Naive thymus-derived CD8-positive, alpha-beta T cell (primary cell): ENCODE results near the gene IL36A. TPM values are rescaled to one million over a fixed set of nuclear protein-coding genes. Genes with fewer than 3 reads are reported as not detected.

ENCODE experiments used
- ATAC-seq, 2 donors: fragments of 150-1000 bp; cut with Tn5 transposase in 1 of 2; sonication (Bioruptor Pico), chemical (Tn5 transposase) in 1 of 2; 1 replicate in 1 of 2; 2 replicates in 1 of 2; pipeline ENCODE4 v1.10.0; 2021; ENCODE audit warnings: mild to moderate bottlenecking in 2 of 2, moderate library complexity in 2 of 2
- POLR2A ChIA-PET: fragments of 350-600 bp; sonication (Branson Sonifier 250); formaldehyde crosslinking; loops from one replicate; lab custom pipeline; 2021; ENCODE audit warnings: antibody characterized with exemption; lab: Charles Lee
- DNase-seq, 10 donors: peaks; one replicate each; pipeline versions ENCODE4 v3.0.0 to v3.0.0-alpha.2; 2020 to 2022
- H3K27ac Mint-ChIP-seq, 10 donors: one replicate each; pipeline ENCODE4 v1.8.0; 2020 to 2022; ENCODE audit warnings: mild to moderate bottlenecking in 10 of 10, mixed read lengths in 10 of 10, moderate library complexity in 4 of 10, inconsistent platforms in 1 of 10
- H3K27me3 Mint-ChIP-seq, 5 donors: one replicate each; pipeline ENCODE4 v1.8.0; 2021 to 2022; ENCODE audit warnings: mixed read lengths in 5 of 5
- H3K36me3 Mint-ChIP-seq, 3 donors: one replicate each; pipeline ENCODE4 v1.8.0; 2020 to 2022; ENCODE audit warnings: mixed read lengths in 3 of 3, mild to moderate bottlenecking in 2 of 3, inconsistent platforms in 1 of 3
- H3K4me1 Mint-ChIP-seq, 4 donors: one replicate each; pipeline ENCODE4 v1.8.0; 2021 to 2022; ENCODE audit warnings: mixed read lengths in 4 of 4
- H3K4me3 Mint-ChIP-seq, 10 donors: one replicate each; pipeline ENCODE4 v1.8.0; 2020 to 2022; ENCODE audit warnings: mild to moderate bottlenecking in 10 of 10, mixed read lengths in 10 of 10, moderate library complexity in 6 of 10, inconsistent platforms in 1 of 10
- H3K9me3 Mint-ChIP-seq, 9 donors: one replicate each; pipeline ENCODE4 v1.8.0; 2020 to 2022; ENCODE audit warnings: mixed read lengths in 9 of 9, mild to moderate bottlenecking in 3 of 9, inconsistent platforms in 1 of 9, moderate library complexity in 1 of 9
- polyA plus RNA-seq, 3 donors: library from polyadenylated mRNA; unstranded; fragments of 300-500 nt; fragmentation: Illumina TruSeq; gene quantifications; one replicate each; pipeline ENCODE4 v1.2.3, GENCODE V29; 2021
- total RNA-seq, 8 experiments: library from RNA in 2 of 8; stranded (reverse) in 2 of 8; gene quantifications; one replicate each; pipeline ENCODE4 v1.2.3 and lab custom pipeline; 2021 to 2026

IL36A gene
- total and polyA plus RNA-seq, 5 experiments from 2014 or later = 0.25 to 2.1 (median 0.84) TPM; not detected in 1

DNA sequence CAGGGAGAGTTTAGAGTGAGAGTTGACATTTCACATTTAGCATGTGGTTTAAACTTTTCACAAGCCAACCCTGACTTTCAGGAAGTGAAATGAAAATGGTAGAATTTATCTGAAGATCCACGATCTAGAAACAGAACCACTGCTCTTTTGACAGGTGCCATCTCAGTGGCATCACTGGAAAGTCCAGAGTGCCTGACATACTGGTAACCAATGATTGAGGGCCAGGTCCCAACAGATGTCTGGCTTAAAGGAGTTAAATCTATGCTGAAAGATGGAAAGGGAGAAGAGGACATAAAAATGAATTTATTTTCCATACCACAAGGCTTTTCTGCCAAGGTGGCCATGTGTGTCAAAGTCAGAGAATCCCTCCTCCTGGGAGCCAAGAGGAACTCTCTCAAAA is 24.7 kb upstream of the IL36A start:
- Mint-ChIP-seq H3K36me3 (no peaks in the 10 kb centered on the region), H3K9me3 (no peaks in the 10 kb centered on the region), H3K27me3 (peaks cover 0 to 5% (median 0%) of the 10 kb centered on the region in 5 donors), H3K27ac (peak overlapping the region in 5 of 10 donors; percentile 80 to 94 (median 89)), H3K4me1 (peaks cover 17 to 34% (median 27%) of the 10 kb centered on the region in 4 donors), H3K4me3 (peak overlapping the region in 5 of 10 donors; percentile 21 to 47 (median 26))
- no peak for ATAC-seq
- DNase-seq = peak in 2 of 10 donors; percentile 12 to 31
- POLR2A ChIA-PET = interaction anchor here (1.0 kb wide), 1 partner anchor 15 kb away, joined by 3 read pairs; no protein-coding TSS in a partner anchor

GRCh38 chr2:112985090-112985489 is 20.2 kb upstream of the IL36A start:
- H3K4me1 Mint-ChIP-seq = peaks cover 17 to 34% (median 27%) of the 10 kb centered on the region in 4 donors
- POLR2A ChIA-PET = interaction anchor here (0.8 to 1.6 kb wide), 6 partner anchors 11 to 219 kb away, joined by 3 to 20 read pairs (median 4); partner anchors contain the start of gene PSD4

GRCh38 chr2:112989611-112990010 is 15.6 kb upstream of the IL36A start:
- H3K9me3 Mint-ChIP-seq = peaks cover 4 to 43% (median 20%) of the 10 kb centered on the region in 9 donors
- peaks cover 15 to 37% (median 35%) of the 10 kb centered on the region in 4 donors for H3K4me1 Mint-ChIP-seq
- H3K4me3 Mint-ChIP-seq = no peak overlapping the region
- ATAC-seq (no peak), DNase-seq (no peak)
- peaks cover 0 to 19% (median 10%) of the 10 kb centered on the region in 3 donors for H3K36me3 Mint-ChIP-seq
- no peak overlapping the region for H3K27ac Mint-ChIP-seq
- POLR2A ChIA-PET = no interaction called here
- peaks cover 0 to 1% (median 0%) of the 10 kb centered on the region in 5 donors for H3K27me3 Mint-ChIP-seq

More at GRCh38 chr2:112985090-112985489, 20.2 kb upstream of the IL36A start:
- Mint-ChIP-seq H3K27me3 (no peaks in the 10 kb centered on the region), H3K9me3 (peaks cover 0 to 10% (median 5%) of the 10 kb centered on the region in 9 donors), H3K36me3 (peaks cover 0 to 7% (median 0%) of the 10 kb centered on the region in 3 donors), H3K4me3 (peak overlapping the region in 6 of 10 donors; percentile 2 to 54 (median 24)), H3K27ac (peak overlapping the region; percentile 37 to 90 (median 85))
- ATAC-seq (peak; percentile 96 to 98), DNase-seq (peak in 9 of 10 donors; percentile 21 to 80 (median 60))

DNA sequence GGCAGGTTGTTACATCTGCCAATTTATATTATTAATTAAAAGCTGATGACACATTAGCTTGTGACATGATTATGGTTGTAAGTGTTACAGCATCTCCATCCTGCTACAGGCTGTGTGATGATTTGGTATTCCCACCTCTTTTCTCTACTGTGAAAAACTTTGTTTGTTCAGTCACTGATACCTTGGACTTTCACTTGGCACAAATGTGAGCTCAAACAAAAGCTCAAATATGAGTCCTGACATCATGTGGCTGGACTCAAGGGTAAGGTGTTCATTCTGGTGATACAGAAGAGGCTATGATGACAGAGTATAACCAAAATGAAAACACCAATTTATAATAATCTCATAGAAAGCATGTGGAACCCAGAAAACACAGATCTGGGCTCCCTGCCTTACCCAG is 11.4 kb upstream of the IL36A start:
- no peak for ATAC-seq
- Mint-ChIP-seq H3K27ac (peak overlapping the region in 4 of 10 donors; percentile 27 to 99 (median 97)), H3K27me3 (peaks cover 0 to 3% (median 0%) of the 10 kb centered on the region in 5 donors), H3K36me3 (peaks cover 0 to 19% (median 16%) of the 10 kb centered on the region in 3 donors), H3K4me1 (peaks cover 15 to 49% (median 44%) of the 10 kb centered on the region in 4 donors), H3K4me3 (no peak overlapping the region), H3K9me3 (peaks cover 4 to 51% (median 24%) of the 10 kb centered on the region in 9 donors)
- POLR2A ChIA-PET = no interaction called here
- no peak for DNase-seq

- peaks cover 9 to 54% (median 32%) of the 10 kb centered on the region in 9 donors for H3K9me3 Mint-ChIP-seq
- peaks cover 0 to 24% (median 22%) of the 10 kb centered on the region in 3 donors for H3K36me3 Mint-ChIP-seq
- no peak for DNase-seq
- peak overlapping the region in 3 of 10 donors; percentile 10 to 79 (median 79) for H3K4me3 Mint-ChIP-seq
- H3K4me1 Mint-ChIP-seq = peaks cover 15 to 51% (median 45%) of the 10 kb centered on the region in 4 donors
- POLR2A ChIA-PET = no interaction called here
- ATAC-seq = no peak
- peak overlapping the region in 9 of 10 donors; percentile 95 to 99 (median 97) for H3K27ac Mint-ChIP-seq
- peaks cover 0 to 3% (median 0%) of the 10 kb centered on the region in 5 donors for H3K27me3 Mint-ChIP-seq
Observed at GRCh38 chr2:112994648-112995047, 10.6 kb upstream of the IL36A start.

DNA sequence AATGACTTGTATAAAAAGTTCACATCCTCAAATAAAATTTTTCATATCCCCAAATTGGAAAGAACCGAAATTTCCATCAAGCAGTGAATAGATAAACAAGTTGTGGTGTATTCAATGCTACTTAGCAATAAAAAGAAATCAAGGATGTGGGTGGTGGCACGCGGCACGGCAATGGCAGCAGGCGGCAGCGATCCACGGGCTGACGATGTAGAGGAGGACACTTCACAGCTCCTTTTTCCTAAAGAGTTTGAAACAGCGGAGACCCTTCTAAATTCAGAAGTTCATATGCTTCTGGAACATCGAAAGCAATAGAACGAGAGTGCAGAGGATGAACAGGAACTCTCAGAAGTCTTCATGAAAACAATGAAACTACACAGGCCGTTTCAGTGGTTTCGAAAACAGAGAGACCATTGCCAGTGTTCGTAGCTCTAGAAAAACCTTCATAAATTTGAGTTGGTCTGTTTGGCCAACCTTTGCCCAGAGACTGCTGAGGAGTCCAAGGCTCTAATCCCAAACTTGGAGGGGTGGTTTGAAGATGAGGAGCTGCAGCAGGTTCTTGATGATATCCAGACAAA is 9.8 kb upstream of the IL36A start:
- H3K4me3 Mint-ChIP-seq = peak overlapping the region; percentile 59 to 83 (median 78)
- peak in 7 of 10 donors; percentile 8 to 66 (median 28) for DNase-seq
- peaks cover 0 to 31% (median 24%) of the 10 kb centered on the region in 3 donors for H3K36me3 Mint-ChIP-seq
- peaks cover 0 to 3% (median 0%) of the 10 kb centered on the region in 5 donors for H3K27me3 Mint-ChIP-seq
- H3K4me1 Mint-ChIP-seq = peaks cover 15 to 51% (median 45%) of the 10 kb centered on the region in 4 donors
- peak overlapping the region; percentile 89 to 99 (median 97) for H3K27ac Mint-ChIP-seq
- no peak for ATAC-seq
- peaks cover 11 to 54% (median 36%) of the 10 kb centered on the region in 9 donors for H3K9me3 Mint-ChIP-seq
- POLR2A ChIA-PET = interaction anchor here (1.2 to 2.9 kb wide), 4 partner anchors 11 to 256 kb away, joined by 3 to 20 read pairs (median 6); partner anchors contain the start of gene PSD4

DNA sequence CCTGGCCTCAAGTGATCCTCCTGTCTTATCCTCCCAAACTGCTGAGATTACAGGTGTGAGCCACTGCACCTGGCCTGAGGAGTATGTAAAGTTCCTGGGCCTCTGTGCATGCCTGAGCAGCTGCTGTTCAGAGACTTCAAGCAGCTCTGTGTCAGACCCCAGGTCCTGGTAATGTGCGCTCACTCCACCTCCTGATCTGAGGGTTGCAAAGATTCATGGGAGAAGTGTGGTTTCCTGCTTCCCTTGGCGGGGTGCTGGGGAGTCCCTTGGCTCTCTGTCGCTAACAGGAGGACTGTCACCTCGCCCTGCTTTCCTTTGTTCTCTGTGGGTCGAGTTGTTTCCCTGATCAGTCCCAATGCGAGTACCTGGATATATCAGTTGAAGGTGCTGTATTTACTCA is 8.6 kb upstream of the IL36A start:
- peak overlapping the region; percentile 89 to 99 (median 96) for H3K27ac Mint-ChIP-seq
- POLR2A ChIA-PET = interaction anchor here (0.6 to 2.9 kb wide), 11 partner anchors 9 to 255 kb away, joined by 3 to 20 read pairs (median 4); partner anchors contain the start of genes IL36G and PSD4
- DNase-seq (peak; percentile 49 to 91 (median 82)), ATAC-seq (peak; percentile 97 to 99)
- H3K4me3 Mint-ChIP-seq = peak overlapping the region; percentile 58 to 87 (median 72)
- H3K4me1 Mint-ChIP-seq = peaks cover 15 to 51% (median 45%) of the 10 kb centered on the region in 4 donors
- H3K36me3 Mint-ChIP-seq = peaks cover 0 to 43% (median 30%) of the 10 kb centered on the region in 3 donors
- peaks cover 0 to 4% (median 0%) of the 10 kb centered on the region in 5 donors for H3K27me3 Mint-ChIP-seq
- H3K9me3 Mint-ChIP-seq = peaks cover 22 to 54% (median 40%) of the 10 kb centered on the region in 9 donors

- peak overlapping the region in 9 of 10 donors; percentile 58 to 87 (median 75) for H3K4me3 Mint-ChIP-seq
- peak in 2 of 10 donors; percentile 17 to 26 for DNase-seq
- peaks cover 15 to 51% (median 45%) of the 10 kb centered on the region in 4 donors for H3K4me1 Mint-ChIP-seq
- H3K27me3 Mint-ChIP-seq = peaks cover 0 to 4% (median 0%) of the 10 kb centered on the region in 5 donors
- H3K27ac Mint-ChIP-seq = peak overlapping the region; percentile 89 to 99 (median 96)
- POLR2A ChIA-PET = interaction anchor here (0.6 to 2.9 kb wide), 7 partner anchors 12 to 50 kb away, joined by 3 to 20 read pairs (median 4); partner anchors contain the start of gene IL36G
- peaks cover 20 to 52% (median 38%) of the 10 kb centered on the region in 9 donors for H3K9me3 Mint-ChIP-seq
- ATAC-seq = peak in 1 of 2 donors; percentile 5
- peaks cover 0 to 41% (median 30%) of the 10 kb centered on the region in 3 donors for H3K36me3 Mint-ChIP-seq
Observed at GRCh38 chr2:112997151-112997550, 8.1 kb upstream of the IL36A start.

DNA sequence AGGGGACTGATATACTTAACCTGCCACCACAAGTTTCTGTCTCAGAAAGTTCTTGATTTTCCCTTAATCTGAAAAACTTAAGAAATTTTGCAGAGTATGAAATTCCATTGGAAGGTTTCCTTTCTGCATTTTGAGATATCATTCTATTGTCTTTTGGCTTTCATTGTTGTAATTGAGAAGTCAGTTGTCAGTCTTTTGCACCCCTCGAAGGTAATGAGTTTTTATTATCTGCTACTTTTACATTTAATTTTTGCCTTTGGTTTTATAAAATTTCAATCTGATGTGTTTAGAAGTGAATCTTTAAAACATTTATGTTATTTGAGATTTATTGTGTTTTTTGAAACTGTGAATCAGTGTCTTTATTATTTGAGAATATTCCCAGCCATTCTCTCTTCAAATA is 4.8 kb upstream of the IL36A start:
- Mint-ChIP-seq H3K36me3 (peaks cover 0 to 34% (median 30%) of the 10 kb centered on the region in 3 donors), H3K4me1 (peaks cover 11 to 28% (median 21%) of the 10 kb centered on the region in 4 donors), H3K4me3 (no peak overlapping the region), H3K27ac (peak overlapping the region in 1 of 10 donors; percentile 7), H3K27me3 (peaks cover 0 to 4% (median 0%) of the 10 kb centered on the region in 5 donors), H3K9me3 (peaks cover 19 to 38% (median 31%) of the 10 kb centered on the region in 9 donors)
- DNase-seq = no peak
- POLR2A ChIA-PET = interaction anchor here (1.3 kb wide), 1 partner anchor 31 kb away, joined by 3 read pairs; no protein-coding TSS in a partner anchor
- no peak for ATAC-seq

- Mint-ChIP-seq H3K9me3 (peaks cover 19 to 38% (median 31%) of the 10 kb centered on the region in 9 donors), H3K4me3 (no peak overlapping the region), H3K27me3 (peaks cover 0 to 4% (median 0%) of the 10 kb centered on the region in 5 donors), H3K4me1 (peaks cover 0 to 9% (median 2%) of the 10 kb centered on the region in 4 donors), H3K27ac (no peak overlapping the region), H3K36me3 (peaks cover 0 to 34% (median 30%) of the 10 kb centered on the region in 3 donors)
- POLR2A ChIA-PET = no interaction called here
- ATAC-seq (no peak), DNase-seq (no peak)
Observed at GRCh38 chr2:113002677-113003076, 2.6 kb upstream of the IL36A start.

DNA sequence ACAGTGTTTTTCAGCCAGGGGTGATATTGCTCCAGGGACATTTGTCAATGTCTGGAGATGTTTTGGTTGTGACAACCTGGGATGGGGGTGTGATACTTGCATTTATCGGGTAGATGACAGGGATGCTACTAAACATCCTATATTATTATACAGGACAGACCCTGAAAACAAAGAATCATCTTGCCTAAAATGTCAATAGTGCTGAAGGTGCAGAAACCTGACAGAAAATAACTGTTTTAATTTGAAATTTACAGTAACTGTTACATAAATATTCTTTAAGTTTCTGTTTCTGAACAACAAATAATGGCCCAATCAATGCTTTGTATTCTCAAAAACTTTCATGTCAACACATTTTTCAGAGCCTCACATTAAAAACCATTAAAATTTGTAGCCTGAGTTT is 2.0 kb downstream of the IL36A start:
- H3K9me3 Mint-ChIP-seq = peaks cover 0 to 2% (median 0%) of the 10 kb centered on the region in 9 donors
- POLR2A ChIA-PET = no interaction called here

DNA sequence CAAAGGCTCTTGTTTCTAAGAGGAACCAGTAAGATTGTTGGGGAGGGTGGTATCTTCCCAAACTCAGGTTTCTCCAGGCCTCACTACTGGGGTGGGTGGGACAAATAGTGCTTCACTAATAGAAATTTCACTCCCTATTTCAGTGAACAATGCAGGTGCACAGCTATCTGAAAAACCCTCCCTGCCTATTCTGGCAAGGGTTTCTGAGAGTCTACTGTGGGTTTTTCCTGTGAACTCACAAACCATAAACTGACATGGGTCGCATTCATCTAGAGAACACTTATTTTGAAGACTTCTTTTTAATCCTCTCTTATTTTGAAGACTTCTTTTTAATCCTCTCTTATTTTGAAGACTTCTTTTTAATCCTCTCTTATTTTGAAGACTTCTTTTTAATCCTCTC is 4.4 kb downstream of the IL36A start:
- DNase-seq = peak in 2 of 10 donors; percentile 18 to 36
- no peaks in the 10 kb centered on the region for H3K9me3 Mint-ChIP-seq
- peaks cover 0 to 3% (median 0%) of the 10 kb centered on the region in 5 donors for H3K27me3 Mint-ChIP-seq
- peak overlapping the region in 6 of 10 donors; percentile 8 to 61 (median 42) for H3K27ac Mint-ChIP-seq
- peak overlapping the region in 2 of 10 donors; percentile 2 to 16 for H3K4me3 Mint-ChIP-seq
- ATAC-seq = peak in 1 of 2 donors; percentile 39
- peaks cover 7 to 23% (median 11%) of the 10 kb centered on the region in 4 donors for H3K4me1 Mint-ChIP-seq
- POLR2A ChIA-PET = interaction anchor here (1.3 kb wide), 1 partner anchor 12 kb away, joined by 4 read pairs; no protein-coding TSS in a partner anchor
- peaks cover 0 to 2% (median 0%) of the 10 kb centered on the region in 3 donors for H3K36me3 Mint-ChIP-seq

More for the DNA sequence above, 2.0 kb downstream of the IL36A start:
- H3K27me3 Mint-ChIP-seq = no peaks in the 10 kb centered on the region
- no peak for DNase-seq
- H3K4me1 Mint-ChIP-seq = peaks cover 7 to 23% (median 11%) of the 10 kb centered on the region in 4 donors
- no peak overlapping the region for H3K4me3 Mint-ChIP-seq
- H3K36me3 Mint-ChIP-seq = peaks cover 0 to 2% (median 0%) of the 10 kb centered on the region in 3 donors
- no peak for ATAC-seq
- H3K27ac Mint-ChIP-seq = no peak overlapping the region
